ENCODE results near the gene KCNIP3.

KCNIP3 gene

DNA sequence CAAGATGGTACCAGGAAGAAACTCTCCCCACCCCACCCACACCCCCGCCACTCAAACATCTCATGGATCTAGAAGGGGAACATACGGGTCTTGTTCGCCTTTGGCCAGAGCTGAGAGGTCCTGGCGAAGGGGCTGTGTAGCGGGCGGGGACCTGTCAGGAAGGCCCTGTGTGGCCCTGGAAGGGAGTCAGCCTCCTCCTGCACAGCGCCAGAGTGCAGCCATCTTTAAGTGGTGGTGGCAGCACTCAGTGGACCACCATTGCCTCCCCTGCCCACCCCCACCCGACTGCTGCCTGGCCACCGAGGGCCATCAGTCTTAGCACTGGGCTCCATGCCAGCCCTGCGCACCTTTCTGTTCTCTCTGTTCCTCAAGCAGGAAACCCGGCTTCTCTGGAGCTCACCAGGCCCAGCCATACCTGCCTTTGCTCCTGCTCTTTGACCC is 93.8 kb downstream of the KCNIP3 start:
- no peak for ATAC-seq
- TF ChIP-seq ZC3H10 (CRISPR knock-in tag; IDR thresholded peaks at IDR 0.05) (no peak), GLIS3 (CRISPR knock-in tag; IDR thresholded peaks at IDR 0.05) (no peak), ESRRG (CRISPR knock-in tag; IDR thresholded peaks at IDR 0.05) (no peak), ZNF70 (CRISPR knock-in tag; IDR thresholded peaks at IDR 0.05) (no peak), ISL1 (CRISPR knock-in tag; IDR thresholded peaks at IDR 0.05) (no peak), ZFP3 (CRISPR knock-in tag; IDR thresholded peaks at IDR 0.05) (no peak), SNAI2 (CRISPR knock-in tag; IDR thresholded peaks at IDR 0.05) (no peak), ZNF565 (CRISPR knock-in tag; conservative IDR thresholded peaks at IDR 0.05; ENCODE audit: low read depth) (no peak), PPARA (CRISPR knock-in tag; IDR thresholded peaks at IDR 0.05; ENCODE audit: borderline replicate concordance) (no peak), ZNF8 (CRISPR knock-in tag; IDR thresholded peaks at IDR 0.05) (no peak), BACH2 (CRISPR knock-in tag; IDR thresholded peaks at IDR 0.05; ENCODE audit: borderline replicate concordance) (no peak), RARB (CRISPR knock-in tag; IDR thresholded peaks at IDR 0.05) (no peak)
- TF ChIP-seq, protein P1, sequence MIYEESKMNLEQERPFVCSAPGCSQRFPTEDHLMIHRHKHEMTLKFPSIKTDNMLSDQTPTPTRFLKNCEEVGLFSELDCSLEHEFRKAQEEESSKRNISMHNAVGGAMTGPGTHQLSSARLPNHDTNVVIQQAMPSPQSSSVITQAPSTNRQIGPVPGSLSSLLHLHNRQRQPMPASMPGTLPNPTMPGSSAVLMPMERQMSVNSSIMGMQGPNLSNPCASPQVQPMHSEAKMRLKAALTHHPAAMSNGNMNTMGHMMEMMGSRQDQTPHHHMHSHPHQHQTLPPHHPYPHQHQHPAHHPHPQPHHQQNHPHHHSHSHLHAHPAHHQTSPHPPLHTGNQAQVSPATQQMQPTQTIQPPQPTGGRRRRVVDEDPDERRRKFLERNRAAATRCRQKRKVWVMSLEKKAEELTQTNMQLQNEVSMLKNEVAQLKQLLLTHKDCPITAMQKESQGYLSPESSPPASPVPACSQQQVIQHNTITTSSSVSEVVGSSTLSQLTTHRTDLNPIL (CRISPR knock-in tag; IDR thresholded peaks at IDR 0.05; ENCODE audit: low read depth), result no peak

DNA sequence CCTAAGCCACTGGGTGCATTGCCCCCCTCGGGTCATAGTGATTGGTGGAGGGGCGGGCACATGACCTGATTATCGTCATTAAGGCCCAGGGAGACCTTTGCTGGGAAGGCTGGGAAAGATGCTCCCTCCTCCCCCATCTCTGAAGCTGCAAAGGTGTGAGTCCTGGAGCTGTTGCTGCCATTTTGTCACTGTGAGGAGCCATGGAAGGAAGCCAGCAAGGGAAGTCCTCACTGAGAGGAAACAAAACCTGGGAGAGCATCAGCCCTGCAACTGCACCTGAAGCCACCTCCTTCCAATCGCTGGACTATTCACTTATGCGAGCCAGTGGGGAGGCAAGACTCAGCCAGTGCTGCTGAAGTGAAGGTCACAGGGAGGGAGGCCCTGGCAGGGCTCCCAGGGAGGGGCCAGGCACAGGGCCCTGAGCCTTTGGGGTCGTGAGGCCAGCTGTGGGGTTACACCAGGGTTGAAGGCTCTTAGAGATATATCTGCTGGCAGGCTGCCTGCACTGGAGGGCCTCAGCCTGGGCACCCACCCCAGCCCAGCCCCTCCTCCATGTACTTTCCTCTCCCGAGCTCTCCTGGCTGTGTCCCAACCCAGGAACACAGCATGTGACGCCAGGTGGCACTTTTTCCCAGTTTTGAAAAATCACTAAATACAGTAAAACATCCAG is 94.6 kb downstream of the KCNIP3 start:
- no peak for TF ChIP-seq ESRRG (CRISPR knock-in tag; IDR thresholded peaks at IDR 0.05)
- TF ChIP-seq GLIS3 (CRISPR knock-in tag; IDR thresholded peaks at IDR 0.05), result no peak
- no peak for TF ChIP-seq ZFP30 (CRISPR knock-in tag; IDR thresholded peaks at IDR 0.05)
- TF ChIP-seq, protein P1 (CRISPR knock-in tag; IDR thresholded peaks at IDR 0.05; ENCODE audit: low read depth), result no peak
- TF ChIP-seq PATZ1 (CRISPR knock-in tag; IDR thresholded peaks at IDR 0.05; ENCODE audit: borderline replicate concordance), result no peak
- TF ChIP-seq ARNTL (CRISPR knock-in tag; IDR thresholded peaks at IDR 0.05; ENCODE audit: borderline replicate concordance, low read depth), result no peak
- no peak for TF ChIP-seq ZC3H10 (CRISPR knock-in tag; IDR thresholded peaks at IDR 0.05)
- TF ChIP-seq TSHZ2 (CRISPR knock-in tag; IDR thresholded peaks at IDR 0.05), result no peak
- TF ChIP-seq POU6F1 (CRISPR knock-in tag; IDR thresholded peaks at IDR 0.05; ENCODE audit: borderline replicate concordance, low read depth), result no peak
- TF ChIP-seq BACH2 (CRISPR knock-in tag; IDR thresholded peaks at IDR 0.05; ENCODE audit: borderline replicate concordance), result no peak
- TF ChIP-seq TCF4 (CRISPR knock-in tag; IDR thresholded peaks at IDR 0.05; ENCODE audit: borderline replicate concordance), result no peak
- TF ChIP-seq CSDC2 (CRISPR knock-in tag; IDR thresholded peaks at IDR 0.05), result no peak
- TF ChIP-seq SNAI2 (CRISPR knock-in tag; IDR thresholded peaks at IDR 0.05), result no peak
- TF ChIP-seq ZNF8 (CRISPR knock-in tag; IDR thresholded peaks at IDR 0.05), result no peak
- no peak for TF ChIP-seq ISL1 (CRISPR knock-in tag; IDR thresholded peaks at IDR 0.05)
- ATAC-seq, result no peak

- no peak for ATAC-seq
- no peak for TF ChIP-seq TOX (CRISPR knock-in tag; IDR thresholded peaks at IDR 0.05; ENCODE audit: borderline replicate concordance)
- TF ChIP-seq CSDC2 (CRISPR knock-in tag; IDR thresholded peaks at IDR 0.05), result no peak
- TF ChIP-seq BACH2 (CRISPR knock-in tag; IDR thresholded peaks at IDR 0.05; ENCODE audit: borderline replicate concordance), result no peak
- no peak for TF ChIP-seq TCF4 (CRISPR knock-in tag; IDR thresholded peaks at IDR 0.05; ENCODE audit: borderline replicate concordance)
- TF ChIP-seq PATZ1 (CRISPR knock-in tag; IDR thresholded peaks at IDR 0.05; ENCODE audit: borderline replicate concordance), result no peak
- TF ChIP-seq TSHZ2 (CRISPR knock-in tag; IDR thresholded peaks at IDR 0.05), result no peak
Observed at GRCh38 chr2:95392320-95392719, 95.2 kb downstream of the KCNIP3 start.
